ENCODE results near the gene AP1M1.

AP1M1 gene

DNA sequence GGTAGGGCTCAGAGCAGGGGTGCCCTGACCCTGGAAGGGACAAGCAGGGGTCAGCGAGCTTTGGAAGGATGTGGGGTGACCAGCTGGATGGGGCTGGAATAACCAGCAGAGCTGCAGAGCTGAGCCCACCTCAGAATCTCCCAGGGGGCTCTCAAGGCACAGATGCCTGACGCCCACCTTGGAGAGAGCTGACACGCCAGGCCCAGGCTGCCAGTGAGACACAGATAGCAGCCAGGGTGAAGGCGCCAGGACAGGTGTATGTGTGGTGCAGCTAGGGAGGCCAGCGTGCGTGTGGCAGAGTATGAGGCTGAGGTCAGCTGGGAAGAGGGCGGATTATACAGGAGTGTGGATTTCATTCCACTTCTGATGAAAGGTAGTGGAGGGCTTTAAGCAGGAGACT, 8.9 kb downstream of the AP1M1 start:
- no peak overlapping the region for H3K4me3 ChIP-seq (ENCODE audit: low read length)
- DNase-seq (ENCODE audit: low read depth) = no peak
- TF ChIP-seq, protein P1, sequence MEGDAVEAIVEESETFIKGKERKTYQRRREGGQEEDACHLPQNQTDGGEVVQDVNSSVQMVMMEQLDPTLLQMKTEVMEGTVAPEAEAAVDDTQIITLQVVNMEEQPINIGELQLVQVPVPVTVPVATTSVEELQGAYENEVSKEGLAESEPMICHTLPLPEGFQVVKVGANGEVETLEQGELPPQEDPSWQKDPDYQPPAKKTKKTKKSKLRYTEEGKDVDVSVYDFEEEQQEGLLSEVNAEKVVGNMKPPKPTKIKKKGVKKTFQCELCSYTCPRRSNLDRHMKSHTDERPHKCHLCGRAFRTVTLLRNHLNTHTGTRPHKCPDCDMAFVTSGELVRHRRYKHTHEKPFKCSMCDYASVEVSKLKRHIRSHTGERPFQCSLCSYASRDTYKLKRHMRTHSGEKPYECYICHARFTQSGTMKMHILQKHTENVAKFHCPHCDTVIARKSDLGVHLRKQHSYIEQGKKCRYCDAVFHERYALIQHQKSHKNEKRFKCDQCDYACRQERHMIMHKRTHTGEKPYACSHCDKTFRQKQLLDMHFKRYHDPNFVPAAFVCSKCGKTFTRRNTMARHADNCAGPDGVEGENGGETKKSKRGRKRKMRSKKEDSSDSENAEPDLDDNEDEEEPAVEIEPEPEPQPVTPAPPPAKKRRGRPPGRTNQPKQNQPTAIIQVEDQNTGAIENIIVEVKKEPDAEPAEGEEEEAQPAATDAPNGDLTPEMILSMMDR (IDR thresholded peaks at IDR 0.05; ENCODE audit: insufficient read depth, low read depth, low read length, missing control alignments) = no peak

DNA sequence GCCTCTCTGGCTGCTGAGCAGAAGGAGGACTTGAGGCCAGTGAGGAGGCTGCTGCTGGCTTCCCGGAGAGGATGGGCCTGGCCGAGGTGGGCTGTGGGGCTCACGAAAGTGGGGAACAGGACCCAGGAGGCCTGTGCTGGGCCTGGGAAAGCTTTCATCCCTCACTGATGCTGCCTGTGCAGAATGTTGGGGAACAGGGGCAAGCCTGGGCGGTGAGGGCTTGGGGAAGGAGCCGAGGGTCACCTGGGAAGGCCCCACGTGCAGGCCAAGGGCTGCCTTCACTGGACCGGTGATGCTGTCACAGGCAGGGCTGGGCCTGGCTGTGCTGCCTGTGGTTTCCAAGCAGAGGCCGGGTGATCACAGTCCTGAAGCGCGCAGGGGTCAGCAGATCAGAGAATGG, 9.4 kb downstream of the AP1M1 start:
- DNase-seq (ENCODE audit: low read depth) = no peak
- TF ChIP-seq, protein P1 (IDR thresholded peaks at IDR 0.05; ENCODE audit: insufficient read depth, low read depth, low read length, missing control alignments) = no peak
- H3K4me3 ChIP-seq (ENCODE audit: low read length) = no peak overlapping the region

DNA sequence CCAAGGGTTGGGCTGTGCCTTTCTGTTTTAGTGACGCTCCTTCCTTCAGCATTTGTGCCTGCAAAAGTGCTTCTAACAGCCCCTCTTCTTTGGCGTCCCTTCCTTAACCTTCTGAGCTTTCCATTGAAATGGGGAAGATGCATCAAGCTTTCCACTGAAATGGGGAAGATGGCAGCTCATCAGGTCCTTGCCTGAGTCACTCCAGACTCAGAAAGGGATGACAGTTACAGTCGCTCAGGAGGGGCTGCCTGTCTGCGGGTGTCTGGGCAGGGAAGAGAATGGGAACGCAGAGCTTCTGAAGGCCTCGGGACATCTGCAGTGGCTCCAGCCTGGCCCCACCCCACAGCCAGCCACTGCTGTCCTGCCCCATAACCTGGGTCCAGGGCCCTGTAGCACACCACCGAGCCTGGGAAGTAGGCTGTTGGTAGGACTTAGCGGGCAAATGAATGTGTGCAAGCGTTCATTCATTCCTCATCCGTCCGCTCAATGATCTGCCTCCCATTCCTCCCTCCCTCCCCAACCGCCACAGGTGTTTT, 9.8 kb downstream of the AP1M1 start:
- H3K4me3 ChIP-seq (ENCODE audit: low read length) = no peak overlapping the region
- TF ChIP-seq, protein P1 (IDR thresholded peaks at IDR 0.05; ENCODE audit: insufficient read depth, low read depth, low read length, missing control alignments) = no peak
- no peak for DNase-seq (ENCODE audit: low read depth)

DNA sequence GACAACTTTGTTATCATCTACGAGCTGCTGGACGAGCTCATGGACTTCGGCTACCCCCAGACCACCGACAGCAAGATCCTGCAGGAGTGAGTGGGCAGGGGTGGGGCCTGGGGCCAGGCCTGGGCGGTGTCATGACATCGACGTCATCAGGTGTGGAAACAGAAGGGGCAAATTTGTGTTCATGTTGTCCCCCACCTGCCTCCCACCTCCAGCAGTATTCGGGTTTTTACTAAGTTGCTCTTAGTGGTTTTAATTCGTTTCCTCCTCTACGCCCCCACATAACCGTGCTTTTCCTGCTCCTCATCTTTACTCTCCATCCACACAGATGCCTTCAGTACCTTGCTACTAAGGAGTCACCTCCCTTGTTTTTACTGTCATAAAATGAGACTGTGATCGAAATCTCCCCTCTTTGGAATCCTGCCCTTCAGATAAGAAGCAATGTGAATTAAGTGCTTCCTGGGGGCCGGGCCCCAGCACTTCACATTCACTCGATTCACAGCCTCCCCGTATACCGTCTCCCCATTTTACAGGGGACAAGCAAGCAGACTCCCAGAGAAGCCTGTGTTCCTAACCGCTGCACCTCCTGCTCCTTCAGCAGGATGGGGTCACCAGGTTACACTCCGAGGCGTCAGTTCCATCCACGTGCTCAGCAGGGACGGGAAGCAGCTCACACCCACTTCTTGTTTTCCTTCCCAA, 10.5 kb downstream of the AP1M1 start:
- TF ChIP-seq, protein P1 (IDR thresholded peaks at IDR 0.05; ENCODE audit: insufficient read depth, low read depth, low read length, missing control alignments) = no peak
- no peak for DNase-seq (ENCODE audit: low read depth)

DNA sequence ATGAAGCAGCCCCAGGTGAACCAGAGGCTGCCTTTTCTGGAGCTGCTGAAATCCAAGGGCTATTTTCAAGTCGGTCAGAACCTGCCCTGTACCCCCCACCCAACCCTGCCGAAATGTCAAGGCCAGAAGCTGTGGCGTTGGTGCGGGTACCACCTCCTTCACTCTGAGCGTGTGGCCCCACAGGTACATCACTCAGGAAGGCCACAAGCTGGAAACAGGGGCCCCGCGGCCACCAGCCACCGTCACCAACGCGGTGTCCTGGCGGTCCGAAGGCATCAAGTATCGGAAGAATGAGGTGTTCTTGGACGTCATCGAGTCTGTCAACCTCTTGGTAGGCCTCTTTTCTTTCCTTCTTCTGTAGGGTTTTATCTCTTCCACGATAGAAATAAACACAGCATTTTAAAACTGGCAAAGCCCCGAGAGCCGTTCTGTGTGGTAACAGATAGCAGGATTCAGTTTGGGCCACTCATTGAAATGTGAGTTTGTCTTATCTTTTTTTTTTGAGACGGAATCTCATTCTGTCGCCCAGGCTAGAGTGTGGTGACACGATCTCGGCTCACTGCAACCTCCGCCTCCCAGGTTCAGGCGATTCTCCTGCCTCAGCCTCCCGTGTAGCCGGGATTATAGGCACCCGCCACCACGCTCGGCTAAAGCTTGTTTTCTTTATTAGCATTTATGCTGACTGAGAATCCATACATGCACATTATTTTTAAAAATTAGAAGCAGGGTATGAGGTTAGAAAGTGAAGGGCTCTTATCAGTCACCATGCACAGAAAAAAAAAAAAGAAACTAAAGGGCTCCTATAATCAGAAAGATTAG, 11.3 kb downstream of the AP1M1 start:
- H3K4me3 ChIP-seq (ENCODE audit: low read length) = no peak overlapping the region
- TF ChIP-seq, protein P1 (IDR thresholded peaks at IDR 0.05; ENCODE audit: insufficient read depth, low read depth, low read length, missing control alignments) = no peak
- DNase-seq (ENCODE audit: low read depth) = no peak

More for the DNA sequence above, 10.5 kb downstream of the AP1M1 start:
- no peak overlapping the region for H3K4me3 ChIP-seq (ENCODE audit: low read length)

DNA sequence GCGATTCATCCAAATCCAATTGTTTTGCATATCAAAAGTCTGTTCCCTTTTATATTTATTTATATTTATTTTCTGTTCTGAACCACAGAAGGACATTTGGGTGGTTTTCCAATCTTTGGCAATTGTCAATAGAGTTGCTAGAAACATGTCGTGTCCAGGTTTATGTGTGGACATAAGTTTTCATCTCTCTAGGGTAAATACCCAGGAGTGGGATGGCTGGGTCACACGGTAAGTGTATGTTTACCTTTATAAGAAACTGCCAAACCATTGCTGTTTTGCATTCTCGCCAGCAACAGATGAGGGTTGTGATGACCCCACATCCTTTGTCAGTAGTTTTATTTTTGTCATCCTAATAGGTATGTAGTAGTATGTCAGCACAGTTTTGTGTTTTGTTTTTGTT, 12.5 kb downstream of the AP1M1 start:
- DNase-seq (ENCODE audit: low read depth) = no peak
- no peak overlapping the region for H3K4me3 ChIP-seq (ENCODE audit: low read length)
- TF ChIP-seq, protein P1 (IDR thresholded peaks at IDR 0.05; ENCODE audit: insufficient read depth, low read depth, low read length, missing control alignments) = no peak
